ENCODE measurements around the gene UPK3A. TPM values are rescaled to one million over a fixed set of nuclear protein-coding genes. Genes with fewer than 3 reads are reported as not detected.

The UPK3A gene
- total RNA-seq, 1 donor from 2014 or later: not detected

DNA sequence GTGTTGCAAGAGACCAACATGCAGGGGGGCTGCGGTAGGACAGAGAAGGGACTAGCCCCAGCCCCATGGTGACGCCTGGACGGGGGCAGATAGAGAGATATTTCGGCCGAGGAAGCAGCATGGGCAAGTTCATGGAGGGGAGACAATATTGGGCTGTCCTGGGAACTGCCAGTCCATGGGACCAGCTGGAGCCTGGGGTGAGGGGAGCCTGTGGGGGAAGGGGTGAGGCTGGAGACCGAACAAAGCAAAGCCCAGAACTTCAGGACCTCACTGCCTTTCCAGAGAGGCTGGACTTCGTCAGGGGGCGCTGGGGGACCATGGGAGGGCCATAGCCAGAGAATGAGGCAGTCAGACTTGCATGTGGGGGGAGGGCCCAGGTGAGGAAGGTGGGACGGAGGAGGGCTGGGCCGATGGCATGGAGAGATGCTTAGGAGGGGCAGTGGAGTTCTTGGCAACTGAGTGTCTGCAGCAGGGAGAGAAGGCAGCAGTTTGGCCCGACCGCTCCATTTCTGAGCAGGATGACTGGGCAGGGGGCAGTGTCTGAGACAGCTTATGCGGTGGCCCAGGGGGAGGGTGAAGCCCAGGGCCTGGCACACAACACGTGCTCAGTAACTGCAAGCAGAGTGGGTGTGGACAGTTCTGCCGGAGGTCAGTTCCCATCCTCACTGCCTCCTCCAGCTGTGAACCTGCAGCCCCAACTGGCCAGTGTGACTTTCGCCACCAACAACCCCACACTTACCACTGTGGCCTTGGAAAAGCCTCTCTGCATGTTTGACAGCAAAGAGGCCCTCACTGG, 712 bp downstream of the UPK3A start:
- TF ChIP-seq CTCF (IDR thresholded peaks at IDR 0.05; ENCODE audit: unreplicated experiment): no peak
- H3K36me3 Mint-ChIP-seq (ENCODE audit: low read depth, unreplicated experiment): no peaks in the 10 kb centered on the region
- DNase-seq (ENCODE audit: low spot score): no peak
- no peak overlapping the region for H3K27ac Mint-ChIP-seq (ENCODE audit: unreplicated experiment)
- H3K4me3 Mint-ChIP-seq (ENCODE audit: unreplicated experiment): peak overlapping the region; percentile 67
- peaks cover 14% of the 10 kb centered on the region for H3K27me3 Mint-ChIP-seq (ENCODE audit: unreplicated experiment)
- H3K9me3 Mint-ChIP-seq (ENCODE audit: unreplicated experiment): no peaks in the 10 kb centered on the region
- H3K4me1 Mint-ChIP-seq (ENCODE audit: unreplicated experiment): no peaks in the 10 kb centered on the region

DNA sequence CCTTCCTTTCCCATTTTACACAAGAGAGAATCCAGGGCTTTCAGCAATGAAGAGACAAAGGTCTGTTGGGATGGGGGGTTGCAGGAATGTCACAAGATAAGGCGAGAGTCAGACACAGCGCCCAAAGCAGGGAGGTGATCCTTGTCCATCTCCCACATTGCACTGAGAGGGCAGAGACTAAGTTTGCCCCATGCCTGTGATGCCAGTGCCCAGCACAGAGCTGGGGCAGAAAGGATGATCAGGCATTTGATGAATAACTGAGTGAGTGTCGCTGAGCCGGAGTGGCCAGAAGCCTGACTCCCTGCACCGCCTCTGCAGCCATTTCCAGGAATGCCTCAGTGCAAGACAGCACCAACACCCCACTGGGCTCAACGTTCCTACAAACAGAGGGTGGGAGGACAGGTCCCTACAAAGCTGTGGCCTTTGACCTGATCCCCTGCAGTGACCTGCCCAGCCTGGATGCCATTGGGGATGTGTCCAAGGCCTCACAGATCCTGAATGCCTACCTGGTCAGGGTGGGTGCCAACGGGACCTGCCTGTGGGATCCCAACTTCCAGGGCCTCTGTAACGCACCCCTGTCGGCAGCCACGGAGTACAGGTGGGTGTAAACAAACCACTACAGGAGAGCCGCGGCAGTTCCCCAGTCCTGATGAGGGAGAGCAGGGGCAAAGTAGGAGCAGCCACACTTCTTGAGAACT, 2.3 kb downstream of the UPK3A start:
- peaks cover 12% of the 10 kb centered on the region for H3K27me3 Mint-ChIP-seq (ENCODE audit: unreplicated experiment)
- no peak overlapping the region for H3K27ac Mint-ChIP-seq (ENCODE audit: unreplicated experiment)
- no peak for DNase-seq (ENCODE audit: low spot score)
- H3K36me3 Mint-ChIP-seq (ENCODE audit: low read depth, unreplicated experiment): no peaks in the 10 kb centered on the region
- H3K9me3 Mint-ChIP-seq (ENCODE audit: unreplicated experiment): no peaks in the 10 kb centered on the region
- H3K4me3 Mint-ChIP-seq (ENCODE audit: unreplicated experiment): no peak overlapping the region
- no peaks in the 10 kb centered on the region for H3K4me1 Mint-ChIP-seq (ENCODE audit: unreplicated experiment)
- no peak for TF ChIP-seq CTCF (IDR thresholded peaks at IDR 0.05; ENCODE audit: unreplicated experiment)

DNA sequence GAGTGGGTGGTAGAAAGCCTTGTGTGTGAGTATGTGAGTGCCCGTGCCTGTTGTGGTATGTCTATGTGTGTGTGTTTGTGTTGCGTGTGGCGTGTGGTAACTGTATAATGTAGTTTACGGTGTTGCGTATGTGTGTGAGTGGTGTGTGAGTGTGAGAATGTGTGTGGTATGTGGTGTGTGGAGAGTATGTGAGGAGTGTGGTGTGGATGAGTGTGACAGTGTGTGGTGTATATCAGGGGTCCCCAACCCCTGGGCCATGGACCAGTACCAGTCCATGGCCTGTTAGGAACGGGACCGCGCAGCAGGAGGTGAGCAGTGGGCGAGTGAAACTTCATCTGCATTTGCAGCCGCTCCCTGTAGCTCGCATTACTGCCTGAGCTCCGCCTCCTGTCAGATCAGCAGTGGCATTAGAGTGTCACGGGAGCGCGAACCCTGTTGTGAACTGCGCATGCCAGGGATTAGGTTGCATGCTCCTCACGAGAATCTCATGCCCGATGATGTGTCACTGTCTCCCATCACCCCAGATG, 5.7 kb downstream of the UPK3A start:
- Mint-ChIP-seq H3K27ac (ENCODE audit: unreplicated experiment) (no peak overlapping the region), H3K9me3 (ENCODE audit: unreplicated experiment) (no peaks in the 10 kb centered on the region), H3K36me3 (ENCODE audit: low read depth, unreplicated experiment) (no peaks in the 10 kb centered on the region), H3K27me3 (ENCODE audit: unreplicated experiment) (peaks cover 3% of the 10 kb centered on the region), H3K4me1 (ENCODE audit: unreplicated experiment) (no peaks in the 10 kb centered on the region), H3K4me3 (ENCODE audit: unreplicated experiment) (no peak overlapping the region)
- DNase-seq (ENCODE audit: low spot score): no peak
- TF ChIP-seq CTCF (IDR thresholded peaks at IDR 0.05; ENCODE audit: unreplicated experiment): no peak

DNA sequence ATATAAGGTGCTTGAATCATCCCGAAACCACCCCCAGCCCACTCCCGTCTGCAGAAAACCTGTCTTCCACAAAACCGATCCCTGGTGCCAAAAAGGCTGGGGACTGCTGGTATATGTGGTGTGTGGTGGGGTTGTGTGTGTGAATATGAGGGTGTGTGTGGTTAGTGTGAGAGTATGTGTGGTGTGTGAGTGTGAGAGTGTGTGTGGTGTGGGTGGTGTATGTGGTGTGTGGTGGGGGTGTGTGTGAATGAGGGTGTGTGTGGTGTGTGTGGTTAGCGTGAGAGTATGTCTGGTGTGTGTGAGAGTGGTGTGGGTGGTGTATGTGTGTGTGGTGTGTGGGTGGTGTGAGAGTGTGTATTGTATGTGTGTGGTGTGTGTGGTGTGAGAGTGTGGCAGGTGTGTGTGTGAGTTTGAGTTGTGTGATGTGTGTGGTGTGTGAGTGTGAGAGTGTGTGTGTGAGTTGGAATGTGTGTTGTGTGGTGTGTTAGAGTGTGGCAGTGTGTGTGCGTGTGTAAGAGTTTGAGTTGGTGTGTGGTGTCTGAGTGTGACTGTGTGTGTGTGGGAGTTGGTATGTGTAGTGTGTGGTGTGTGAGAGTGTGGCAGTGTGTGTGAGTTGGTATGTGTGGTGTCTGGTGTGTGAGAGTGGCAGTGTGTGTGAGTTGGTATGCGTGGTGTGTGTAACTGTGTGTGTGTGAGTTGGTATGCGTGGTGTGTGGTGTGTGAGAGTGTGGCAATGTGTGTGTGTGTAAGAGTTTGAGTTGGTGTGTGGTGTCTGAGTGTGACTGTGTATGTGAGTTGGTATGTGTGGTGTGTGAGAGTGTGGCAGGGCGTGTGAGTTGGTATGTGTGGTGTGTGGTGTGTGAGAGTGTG, 6.5 kb downstream of the UPK3A start:
- Mint-ChIP-seq H3K36me3 (ENCODE audit: low read depth, unreplicated experiment) (no peaks in the 10 kb centered on the region), H3K9me3 (ENCODE audit: unreplicated experiment) (no peaks in the 10 kb centered on the region), H3K4me1 (ENCODE audit: unreplicated experiment) (no peaks in the 10 kb centered on the region), H3K27ac (ENCODE audit: unreplicated experiment) (no peak overlapping the region), H3K27me3 (ENCODE audit: unreplicated experiment) (peaks cover 1% of the 10 kb centered on the region), H3K4me3 (ENCODE audit: unreplicated experiment) (no peak overlapping the region)
- TF ChIP-seq CTCF (IDR thresholded peaks at IDR 0.05; ENCODE audit: unreplicated experiment): no peak
- DNase-seq (ENCODE audit: low spot score): no peak
